Hepatocyte (in vitro differentiated cells): ENCODE measurements around the gene TMEM203.

Source experiments
- EZH2 ChIP-seq: fragments of 200-600 bp; sonication (generic); IDR thresholded peaks from 2 replicates; pipeline ENCODE4 v1.6.1; 2016; ENCODE audit warnings: antibody characterized with exemption, mild to moderate bottlenecking, borderline replicate concordance
- EZH2phosphoT487 ChIP-seq: fragments of 200-600 bp; sonication (generic); IDR thresholded peaks from one replicate; pipeline ENCODE4 v1.6.1; 2018; ENCODE audit warnings: antibody characterized with exemption, mild to moderate bottlenecking, low read depth, moderate library complexity; ENCODE audit not compliant: unreplicated experiment, severe bottlenecking
- TF ChIP-seq, protein P1 (sequence below): fragments of 200-600 bp; sonication (generic); IDR thresholded peaks from 2 replicates; pipeline ENCODE4 v1.5.1; 2016; ENCODE audit warnings: antibody characterized with exemption, mild to moderate bottlenecking; ENCODE audit not compliant: poor library complexity

DNA sequence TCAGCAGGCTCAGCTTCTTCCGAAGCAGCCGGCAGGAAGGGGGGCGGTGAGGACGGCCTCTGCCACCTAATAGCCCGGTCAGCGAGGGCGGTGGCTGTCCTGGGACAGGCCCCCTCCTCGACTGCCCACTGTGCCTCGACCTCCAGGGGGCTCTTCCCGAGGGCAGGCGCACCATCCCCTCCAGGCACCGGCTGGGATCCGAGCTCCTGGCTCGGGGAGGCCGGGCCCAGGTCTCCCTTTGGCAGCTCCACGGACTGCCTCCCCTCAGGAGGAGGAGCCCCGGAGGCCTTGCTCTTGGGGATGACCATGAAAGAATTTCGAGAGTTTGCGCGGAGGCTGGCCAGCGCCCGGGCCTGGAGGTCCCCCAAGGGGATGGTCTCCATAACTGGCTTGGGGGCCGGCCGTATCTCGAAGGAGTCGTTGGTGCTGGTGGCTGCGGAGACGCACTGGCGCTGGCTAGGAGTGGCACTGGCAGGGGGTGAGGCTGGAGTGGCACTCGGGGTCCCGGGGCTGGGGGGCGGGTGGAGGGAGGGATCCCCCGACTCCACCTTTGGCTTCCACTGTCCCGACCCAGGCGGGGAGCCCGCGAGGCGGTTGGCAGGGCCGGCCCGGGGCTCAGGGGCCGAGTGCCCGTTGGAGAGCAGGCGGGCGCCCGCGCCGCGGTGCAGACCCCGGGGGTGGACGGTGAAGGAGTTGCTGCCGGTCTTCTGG lies 5.9 kb downstream of the TMEM203 start:
- TF ChIP-seq EZH2phosphoT487 = no peak
- TF ChIP-seq EZH2 = no peak
- TF ChIP-seq, protein P1, sequence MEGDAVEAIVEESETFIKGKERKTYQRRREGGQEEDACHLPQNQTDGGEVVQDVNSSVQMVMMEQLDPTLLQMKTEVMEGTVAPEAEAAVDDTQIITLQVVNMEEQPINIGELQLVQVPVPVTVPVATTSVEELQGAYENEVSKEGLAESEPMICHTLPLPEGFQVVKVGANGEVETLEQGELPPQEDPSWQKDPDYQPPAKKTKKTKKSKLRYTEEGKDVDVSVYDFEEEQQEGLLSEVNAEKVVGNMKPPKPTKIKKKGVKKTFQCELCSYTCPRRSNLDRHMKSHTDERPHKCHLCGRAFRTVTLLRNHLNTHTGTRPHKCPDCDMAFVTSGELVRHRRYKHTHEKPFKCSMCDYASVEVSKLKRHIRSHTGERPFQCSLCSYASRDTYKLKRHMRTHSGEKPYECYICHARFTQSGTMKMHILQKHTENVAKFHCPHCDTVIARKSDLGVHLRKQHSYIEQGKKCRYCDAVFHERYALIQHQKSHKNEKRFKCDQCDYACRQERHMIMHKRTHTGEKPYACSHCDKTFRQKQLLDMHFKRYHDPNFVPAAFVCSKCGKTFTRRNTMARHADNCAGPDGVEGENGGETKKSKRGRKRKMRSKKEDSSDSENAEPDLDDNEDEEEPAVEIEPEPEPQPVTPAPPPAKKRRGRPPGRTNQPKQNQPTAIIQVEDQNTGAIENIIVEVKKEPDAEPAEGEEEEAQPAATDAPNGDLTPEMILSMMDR = no peak
